Stimulated activated CD8-positive, alpha-beta memory T cell treated with anti-CD3 and anti-CD28 coated beads, Interleukin-12 subunit alpha, Interleukin-12 subunit beta, amount 100 ng/mL, for 4 hours (primary cell): ENCODE results near the gene IL34.

ENCODE experiments used
- DNase-seq: peaks from one replicate; pipeline ENCODE4 v3.0.0-alpha.2; 2020; ENCODE audit warnings: low read depth

IL34 gene

DNA sequence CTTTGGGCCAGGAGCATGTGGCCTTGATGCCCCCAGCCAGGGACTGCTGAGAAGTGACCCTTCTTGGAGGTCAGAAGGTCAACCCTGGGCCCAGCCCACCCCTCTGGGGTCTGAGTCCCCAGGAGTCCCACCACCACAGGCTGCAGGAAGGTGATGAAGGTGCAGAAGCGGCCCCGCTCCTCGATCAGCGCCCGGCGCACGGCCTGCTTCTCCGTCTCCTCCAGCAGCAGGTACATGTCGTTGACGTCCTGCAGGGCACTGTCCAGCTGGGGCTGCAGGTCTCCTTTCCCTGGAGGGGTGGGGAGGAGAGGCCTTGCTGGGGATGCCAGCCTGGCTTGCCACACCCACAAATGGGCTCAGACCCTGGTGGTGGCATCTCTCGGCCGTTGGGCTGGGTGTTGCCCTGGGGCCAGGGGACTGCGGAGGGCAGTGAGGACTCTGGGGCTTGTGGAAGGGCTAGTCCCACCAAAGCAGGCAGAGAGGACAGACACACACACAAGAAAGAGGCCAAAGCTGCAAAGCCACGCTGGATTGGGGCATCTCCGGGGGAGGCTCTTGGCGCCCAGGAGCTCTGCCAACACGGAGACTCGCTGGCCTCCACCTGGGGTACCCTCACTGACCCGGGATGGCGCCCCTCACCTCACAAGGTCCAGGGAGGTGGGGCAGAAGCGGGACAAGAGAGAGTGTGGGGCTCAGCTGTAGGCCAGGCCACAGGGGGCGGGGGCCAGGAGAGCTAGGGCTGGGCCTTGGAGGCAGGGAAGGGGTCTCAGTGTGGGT lies 31.9 kb downstream of the IL34 start:
- DNase-seq, result no peak

DNA sequence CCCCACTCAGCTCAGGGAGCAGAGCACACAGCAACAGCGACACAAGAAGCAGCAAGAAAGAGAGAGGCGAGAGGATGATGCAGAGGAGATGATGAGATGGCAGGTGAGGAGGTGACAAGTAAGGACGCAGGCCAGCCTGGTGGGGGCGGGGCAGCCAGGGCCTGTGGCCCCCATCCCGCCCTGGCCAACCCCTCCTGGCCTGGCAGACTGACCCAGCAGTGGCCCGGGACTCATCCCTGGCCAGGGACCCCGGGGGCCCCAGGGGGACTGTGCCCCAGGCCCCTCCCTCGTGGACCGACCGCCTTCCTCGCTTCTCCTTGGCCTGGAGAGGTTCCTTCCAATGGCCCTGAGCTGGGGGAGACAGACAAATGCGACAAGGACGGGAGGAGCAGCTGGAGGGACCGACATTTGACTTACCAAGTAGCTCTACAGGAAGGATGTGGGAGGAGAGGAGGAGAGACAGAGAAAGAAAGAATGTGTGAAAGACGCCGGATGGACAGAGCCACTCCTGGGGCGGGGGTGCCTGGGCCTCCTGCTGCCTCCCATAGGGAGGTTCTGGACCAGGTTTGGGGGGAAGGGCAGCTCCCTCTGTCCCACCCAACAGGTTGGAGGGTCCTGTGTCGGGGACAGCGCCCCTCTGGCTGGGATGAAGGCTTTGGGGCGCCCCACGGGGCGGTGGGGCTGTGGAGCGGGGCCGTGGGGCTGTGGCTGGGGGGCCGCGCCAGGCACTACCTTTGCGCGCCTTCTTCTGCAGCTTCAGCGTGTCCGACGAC lies 32.7 kb downstream of the IL34 start:
- DNase-seq, result no peak

DNA sequence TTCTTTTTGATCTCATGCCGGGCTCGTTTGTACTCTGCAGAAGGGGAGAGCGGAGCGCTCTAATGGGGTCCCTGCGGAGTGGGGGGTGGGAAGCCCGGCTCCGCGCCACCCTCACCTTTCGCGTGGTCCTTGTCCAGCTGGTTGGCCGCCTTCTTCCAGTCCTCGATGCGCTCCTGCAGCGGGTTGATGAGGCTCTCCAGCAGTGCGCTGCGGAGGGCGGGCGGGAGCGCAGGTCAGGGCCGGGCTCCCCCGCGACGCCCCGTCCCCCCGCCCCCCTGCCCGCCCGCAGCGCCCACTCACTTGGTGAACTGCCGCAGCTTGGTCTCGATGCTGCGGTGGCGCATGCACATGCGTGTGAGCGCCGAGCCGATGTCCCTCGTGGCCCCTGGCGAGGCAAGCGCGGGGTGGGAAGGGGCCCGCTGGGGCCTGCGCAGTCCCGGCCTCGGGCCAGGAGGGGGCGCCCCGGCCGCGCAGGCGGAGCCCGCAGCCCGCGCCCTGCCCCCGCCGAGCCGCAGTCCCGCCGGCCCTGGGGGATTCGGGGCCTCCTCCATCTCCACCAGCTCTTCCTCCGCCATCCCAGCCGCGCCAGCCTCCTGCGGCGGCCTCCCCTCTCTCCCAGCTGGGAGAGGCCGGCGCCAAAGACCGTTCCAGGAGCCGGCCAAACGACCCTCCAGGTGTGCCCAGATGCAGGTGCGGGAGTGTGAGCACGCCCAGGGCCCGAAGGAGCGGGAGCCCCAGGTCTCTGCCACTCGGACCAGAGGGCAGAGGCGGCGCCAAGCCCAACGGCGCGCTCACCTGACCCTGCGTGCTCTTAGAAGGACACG lies 33.5 kb downstream of the IL34 start:
- no peak for DNase-seq

DNA sequence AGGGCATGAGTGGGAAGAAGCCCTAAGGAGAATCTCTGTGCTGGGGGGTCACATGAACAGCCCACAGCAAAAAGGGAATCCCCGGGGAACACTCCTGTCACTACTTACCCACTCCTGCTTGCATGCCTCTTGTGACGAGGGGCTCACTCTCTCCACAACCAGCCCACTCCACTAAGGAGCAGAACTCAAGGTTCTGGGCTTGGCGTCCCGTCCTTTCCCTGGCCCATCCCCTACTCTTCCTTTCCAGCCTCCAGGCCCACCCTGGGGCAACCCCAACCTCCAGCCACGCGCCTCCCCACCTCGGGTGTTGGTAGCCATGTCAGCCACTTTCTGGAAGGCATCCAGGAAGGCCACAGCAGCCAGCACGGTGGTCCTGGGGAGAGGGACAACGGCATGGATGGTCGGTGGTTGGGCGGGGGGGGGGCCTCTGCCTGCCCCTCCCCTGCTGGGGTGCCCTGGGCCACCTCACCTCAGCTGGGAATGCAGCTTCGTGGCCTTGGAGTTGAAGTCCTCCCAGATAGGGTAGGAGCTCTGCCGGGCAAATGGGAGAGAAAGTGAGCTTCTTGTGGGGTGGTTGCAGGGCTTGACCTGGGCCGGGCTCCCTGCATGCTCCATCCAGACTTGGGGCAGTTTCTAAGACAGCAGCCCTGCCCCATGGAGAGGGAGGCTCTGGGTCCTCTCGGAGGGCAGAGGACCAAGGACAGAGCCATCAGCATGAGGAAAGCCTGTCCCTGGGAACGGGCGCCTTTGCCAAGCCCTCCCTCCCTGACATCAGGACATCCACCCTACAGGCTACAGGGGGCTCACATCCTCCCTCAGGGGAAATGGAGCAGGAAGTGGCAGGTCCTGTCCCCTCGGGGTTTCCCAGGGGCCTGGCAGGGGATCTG lies 34.4 kb downstream of the IL34 start:
- DNase-seq, result no peak

DNA sequence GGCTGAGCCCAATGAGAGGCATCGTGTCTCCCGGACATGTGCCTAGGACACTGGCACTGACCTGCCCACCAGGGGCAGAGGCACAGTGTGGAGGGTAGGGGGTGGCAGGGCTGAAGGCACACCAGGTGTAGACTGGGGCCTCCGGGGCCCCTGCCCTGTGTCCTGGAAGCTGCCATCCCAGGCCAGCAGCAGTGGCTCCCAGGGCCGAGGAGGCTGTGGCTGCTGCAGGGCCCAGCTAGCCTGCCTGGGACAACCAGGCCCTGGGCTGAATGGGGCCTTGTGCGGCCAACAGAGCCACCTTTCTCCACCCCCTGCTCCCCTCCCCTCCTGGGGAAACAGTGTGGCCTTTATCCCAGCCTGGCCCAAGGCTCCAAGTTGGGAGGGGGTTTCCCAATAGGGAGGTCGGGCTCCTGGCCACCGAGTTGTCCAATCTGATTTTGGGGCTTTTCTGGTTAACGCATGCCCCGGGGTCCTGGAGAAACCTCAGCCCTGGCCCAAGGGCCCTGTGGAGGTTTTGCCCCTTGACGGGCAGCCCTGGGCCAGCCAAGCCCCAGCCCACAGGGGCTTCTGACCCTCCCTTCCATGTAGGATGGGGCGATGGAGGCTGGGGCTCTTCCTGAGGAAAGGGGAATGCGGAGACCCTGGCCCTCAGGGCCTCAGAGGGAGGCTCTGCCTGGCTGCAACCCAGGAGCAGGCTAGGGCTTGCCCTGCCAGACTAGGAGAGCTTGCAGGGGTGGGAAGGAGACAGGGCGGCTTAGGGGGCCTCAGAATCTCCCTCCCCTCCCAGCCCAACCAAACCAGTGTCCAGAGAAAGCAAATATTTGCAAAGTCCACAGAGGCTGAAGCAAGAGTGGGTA lies 35.3 kb downstream of the IL34 start:
- no peak for DNase-seq

DNA sequence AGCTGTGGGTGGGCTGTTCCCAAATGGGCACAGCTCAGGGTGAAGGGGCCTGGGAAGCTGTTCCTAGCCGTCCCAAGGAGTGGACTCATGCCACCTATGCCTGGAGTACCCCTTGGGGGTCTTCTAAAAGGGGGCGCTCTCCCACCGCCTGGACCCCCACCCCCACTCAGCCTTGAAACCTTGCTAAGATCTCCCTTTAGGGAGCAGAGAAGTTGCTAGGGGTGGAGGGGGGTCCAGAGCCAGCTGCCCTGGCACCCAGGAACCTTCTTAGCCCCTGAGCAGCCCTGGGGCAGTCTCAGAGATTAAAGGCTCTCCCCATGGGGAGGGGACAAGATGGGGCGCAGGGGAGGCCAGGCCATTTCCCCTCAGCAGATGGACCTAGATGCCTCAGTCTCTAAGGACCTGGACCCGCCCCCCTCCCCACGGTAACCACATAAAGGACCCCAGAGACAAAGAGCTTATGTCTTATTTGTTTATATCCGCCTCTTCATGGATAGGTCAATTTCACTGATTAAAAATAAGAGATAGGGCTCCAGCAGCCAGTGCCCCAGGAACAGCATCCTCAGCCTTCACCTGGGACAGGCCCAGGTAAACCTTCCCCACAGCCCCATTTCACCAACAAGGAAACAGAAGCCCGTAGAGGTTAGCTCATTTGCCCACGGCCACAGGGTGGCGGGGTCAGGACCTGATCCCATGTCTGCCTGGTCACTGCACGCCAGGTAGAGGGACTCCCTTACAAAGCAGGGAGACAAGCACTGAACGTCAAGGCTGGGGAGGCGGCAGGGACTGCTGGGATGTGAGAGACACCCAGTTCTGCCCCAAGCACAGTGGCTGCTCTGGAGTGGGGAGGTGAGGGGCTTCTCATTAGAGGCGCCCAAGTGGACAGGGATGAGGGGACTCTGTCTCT lies 36.1 kb downstream of the IL34 start:
- DNase-seq, result no peak

DNA sequence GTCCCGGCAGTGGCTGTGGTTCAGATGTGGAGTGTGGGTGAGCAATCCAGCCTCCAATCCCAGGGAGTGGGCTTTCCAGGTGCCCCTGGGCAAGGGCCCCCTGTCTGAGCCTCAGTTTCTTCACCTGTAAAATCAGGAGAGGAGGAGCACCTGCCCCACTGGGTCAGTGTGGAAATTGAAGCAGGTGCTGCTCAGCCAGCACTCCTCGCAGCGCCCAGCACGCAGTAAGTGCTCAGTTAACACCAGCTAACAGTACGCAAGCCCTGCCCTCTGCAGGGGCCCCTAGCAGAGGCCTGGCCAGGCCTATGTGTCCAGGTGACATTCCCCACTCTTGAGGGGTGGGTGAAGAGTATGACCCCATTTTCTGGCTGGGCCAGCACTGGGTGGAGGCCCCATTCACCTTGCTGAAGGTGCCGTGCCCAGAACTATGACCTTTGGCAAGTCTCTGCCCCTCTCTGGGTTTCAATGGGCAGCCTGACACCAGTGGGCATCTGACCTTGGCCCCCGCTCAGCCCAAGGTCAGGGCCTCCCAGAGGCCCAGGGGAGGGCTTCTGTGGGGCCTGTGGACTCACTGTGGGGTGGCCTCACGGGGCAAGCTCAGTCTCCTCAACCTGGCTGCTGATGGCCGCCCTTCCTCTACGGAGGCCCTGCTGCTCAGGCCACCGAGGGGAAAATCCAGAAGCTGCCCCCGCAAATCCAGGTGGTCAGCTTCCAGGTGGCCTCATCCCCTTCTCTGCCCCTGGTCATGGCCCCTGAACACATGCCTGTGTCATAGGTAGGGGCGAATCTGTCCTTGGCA lies 37.0 kb downstream of the IL34 start:
- DNase-seq, result no peak

DNA sequence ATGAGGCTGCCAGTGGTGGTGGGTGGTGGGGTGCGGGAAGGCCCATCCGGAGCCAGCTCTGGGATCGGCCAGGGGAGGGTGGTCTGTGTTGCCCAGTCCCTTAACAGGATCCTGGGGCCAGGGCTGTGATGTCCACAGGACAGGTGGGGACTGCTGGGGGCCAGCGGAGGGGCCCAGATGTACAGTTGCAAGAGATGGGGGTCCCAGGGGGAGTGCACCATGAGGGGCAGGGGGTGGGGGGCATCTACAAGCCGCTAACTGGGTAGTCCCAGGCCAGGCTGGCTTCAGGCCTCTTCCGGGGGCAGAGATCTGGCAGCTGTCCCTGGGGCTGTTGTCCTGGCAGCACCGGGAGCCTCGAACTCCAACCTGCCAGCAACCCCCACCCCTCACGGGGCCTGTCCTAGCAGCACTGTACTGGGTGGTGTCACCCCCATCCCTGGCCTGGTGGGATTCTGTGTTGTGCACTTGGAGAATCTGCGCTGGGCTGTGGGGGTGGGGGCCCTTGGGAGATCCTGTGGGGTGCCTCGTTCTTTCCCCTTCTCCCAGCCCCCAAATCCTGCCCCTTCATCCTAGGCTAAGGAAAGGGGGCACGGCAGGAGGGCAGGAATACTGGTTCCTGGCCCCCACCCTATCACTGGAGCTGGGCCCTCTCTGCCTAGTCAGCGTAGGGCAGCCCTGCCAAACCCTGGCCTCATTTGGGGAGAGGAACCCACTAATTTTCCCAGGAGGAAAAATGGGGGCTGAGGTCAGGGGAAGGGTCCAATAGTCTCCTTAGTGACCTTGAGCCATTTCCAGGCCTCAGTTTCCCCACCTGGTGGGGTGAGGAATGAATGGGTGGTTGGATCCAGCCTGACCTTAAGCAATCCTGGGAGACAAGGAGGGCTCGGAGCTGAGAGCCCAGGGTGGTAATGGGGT lies 38.0 kb downstream of the IL34 start:
- DNase-seq, result no peak

DNA sequence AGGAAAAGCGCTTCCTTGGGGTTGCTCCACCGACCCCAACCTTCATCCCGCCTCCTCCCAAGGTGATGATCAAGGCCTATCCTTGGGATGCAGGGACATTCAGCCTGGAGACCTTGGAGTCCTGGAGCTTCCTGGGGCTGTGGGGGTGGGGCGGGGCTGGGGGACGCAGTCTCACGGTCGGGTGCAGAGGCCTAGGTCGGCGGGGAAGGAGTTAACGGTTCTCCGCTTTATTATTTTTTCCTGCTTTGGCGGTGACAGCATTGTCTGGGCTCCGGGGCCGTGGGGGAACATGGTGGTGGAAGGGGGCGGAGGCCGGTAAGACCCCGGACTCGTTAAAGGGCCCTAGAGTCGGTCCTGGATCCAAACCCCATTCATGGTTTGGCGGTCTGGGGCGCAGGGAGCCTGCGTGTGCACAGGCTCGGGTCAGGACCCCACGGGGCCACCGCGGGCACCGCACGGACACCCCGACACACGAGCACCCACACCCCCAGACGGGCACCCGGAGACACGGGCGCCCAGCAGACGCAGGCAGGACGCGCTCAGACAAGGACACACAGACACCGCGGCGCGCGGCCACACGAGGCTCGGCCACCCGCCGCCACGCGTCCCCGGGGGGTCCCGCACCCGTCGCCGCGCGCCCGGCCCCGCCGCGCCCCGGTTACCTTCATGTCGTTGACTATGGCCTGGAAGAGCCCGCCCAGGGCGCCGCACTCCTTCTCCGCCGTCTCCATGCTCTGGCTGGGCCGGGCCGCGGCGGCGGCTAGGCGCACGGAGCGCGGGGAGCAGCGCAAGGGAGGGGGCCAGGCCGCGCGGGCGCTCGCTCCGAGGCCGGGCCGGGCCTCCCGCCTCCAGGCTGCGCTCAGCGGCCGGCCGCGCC lies 38.9 kb downstream of the IL34 start:
- DNase-seq, result no peak

DNA sequence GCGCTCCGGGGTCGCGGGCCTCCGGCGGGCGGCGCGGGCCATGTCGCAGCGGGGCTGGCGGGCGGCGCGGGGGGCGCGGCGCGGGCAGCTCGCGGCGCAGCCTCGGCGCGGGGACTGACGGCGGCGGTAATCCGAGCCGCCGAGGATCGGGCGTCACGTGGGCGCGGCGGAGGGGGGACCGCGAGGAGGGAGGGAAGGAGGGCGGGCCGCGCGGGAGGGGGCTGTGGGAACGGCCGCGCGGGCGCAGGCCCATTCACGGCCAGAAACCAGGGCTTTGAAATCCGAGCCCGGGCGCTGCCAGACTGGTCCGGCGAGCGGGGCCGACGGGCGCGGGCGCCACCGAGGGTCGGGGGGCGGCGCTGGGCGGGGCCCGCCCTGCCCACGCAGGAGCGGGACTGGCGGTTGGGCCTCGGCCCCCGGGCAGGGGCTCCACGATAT lies 39.6 kb downstream of the IL34 start, which contains the start of gene MTSS2:
TSS of gene MTSS2 (minus strand) at position 116 of the 438 bp plus-strand sequence. CDS start 262 bp downstream, outside the sequence.
- peak; percentile 13 for DNase-seq

DNA sequence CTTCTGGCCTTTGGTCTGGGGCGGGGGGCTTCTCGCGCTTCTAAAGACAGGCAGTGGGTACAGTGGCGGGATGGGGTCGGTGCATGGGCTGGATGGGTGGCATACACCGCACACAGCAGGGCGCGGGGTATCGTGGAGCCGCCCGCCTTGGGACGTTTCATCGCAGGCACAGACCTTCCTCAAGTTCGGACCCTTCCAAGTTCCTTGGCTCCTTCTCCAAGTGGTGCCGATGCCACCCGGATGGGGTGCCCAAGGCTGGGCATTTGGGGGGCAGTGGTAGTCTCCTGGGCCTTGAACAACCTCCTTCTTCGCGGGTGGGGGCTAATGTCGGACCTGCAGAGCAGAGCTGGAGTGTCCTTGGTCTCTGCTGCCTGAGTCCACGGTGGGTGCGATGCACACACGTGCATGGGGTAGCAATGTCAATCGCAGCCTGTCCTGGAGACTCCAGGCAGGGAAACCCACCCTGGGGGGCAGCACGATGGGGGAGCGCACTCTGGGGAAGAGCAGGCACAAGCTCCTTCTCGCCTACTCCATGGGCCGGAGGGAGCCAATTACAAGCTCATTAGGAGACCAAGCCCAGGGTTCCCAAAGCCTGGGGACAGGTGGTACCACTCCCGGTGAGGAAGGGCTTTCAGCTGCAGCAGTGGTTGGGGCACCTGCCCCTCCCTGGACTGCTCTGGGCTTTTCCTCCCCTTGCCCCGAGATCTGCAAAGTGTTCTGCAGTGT lies 40.2 kb downstream of the IL34 start:
- DNase-seq, result no peak

DNA sequence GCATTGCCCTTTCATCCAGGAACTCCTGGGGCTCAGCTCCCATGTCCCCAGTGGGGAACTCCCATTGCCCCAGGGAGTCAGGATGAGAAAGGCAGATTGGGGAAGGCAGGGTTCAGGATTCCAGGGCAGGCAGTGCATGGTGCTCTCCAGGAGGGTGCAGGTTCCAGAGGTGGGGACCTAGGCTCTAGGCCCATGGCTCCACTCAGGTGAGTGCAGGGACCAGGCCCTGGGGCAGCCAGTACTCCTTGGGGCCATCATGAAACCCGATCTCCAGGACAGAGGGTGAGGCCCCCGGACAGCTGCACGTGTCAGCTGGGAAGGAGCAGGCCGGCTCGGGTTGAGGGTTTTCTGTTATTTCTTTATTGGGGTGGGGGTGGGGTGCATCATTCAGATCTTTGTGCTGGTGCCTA lies 40.7 kb downstream of the IL34 start:
- no peak for DNase-seq

DNA sequence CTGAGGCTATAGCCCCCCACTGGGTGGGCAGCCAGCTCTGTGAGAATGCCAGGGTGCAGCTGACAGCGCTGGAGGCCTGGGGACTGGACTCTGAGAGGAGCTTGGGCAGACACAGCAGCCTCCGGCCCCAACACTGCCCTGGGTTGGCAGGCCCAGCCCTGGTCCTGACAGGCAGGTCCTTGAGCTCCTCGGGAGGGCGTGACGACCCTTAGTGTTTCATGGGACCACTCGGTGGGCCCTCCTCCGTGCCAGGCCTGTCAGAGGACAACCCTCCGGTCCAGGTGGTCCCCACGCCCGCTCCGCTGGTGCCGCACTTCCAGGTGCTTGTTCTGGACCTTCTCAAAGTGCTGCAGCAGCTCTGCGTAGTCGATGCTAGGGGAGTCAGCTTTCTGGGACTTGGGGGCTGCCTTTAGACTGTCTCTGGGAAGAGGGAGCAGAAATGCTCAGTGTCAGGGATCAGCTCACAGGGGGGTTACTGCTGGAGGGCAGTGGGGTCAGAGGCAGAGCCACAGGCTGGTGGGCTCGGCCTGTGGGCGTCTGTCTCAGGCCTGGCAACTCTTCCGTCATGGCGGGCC lies 41.4 kb downstream of the IL34 start:
- DNase-seq, result no peak

DNA sequence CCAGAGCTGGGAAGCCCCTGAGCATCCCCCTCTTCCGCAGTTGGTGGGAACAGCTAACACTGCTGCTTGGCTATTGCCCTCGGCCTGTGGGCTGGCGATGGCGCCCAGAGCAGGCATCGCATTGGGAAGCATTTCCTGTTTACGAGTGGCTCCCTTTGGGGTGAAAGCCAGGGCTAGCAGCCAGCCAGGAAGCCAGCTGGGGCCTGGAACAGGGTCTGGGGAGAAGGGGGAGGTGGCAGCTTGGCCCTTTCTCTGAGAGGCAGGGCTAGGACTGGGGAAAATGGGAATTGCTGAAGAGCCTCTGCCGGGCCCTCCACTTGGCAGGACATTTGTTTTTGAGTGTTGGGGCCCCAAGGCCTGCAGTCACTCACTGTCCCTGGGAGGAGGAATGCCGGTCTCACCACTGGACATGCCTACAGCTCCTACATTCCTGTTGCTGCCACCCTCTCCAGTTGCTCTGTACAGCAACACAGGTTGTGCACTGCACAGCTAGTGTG lies 41.9 kb downstream of the IL34 start:
- DNase-seq, result no peak
